Spleen (tissue), 13 donors: ENCODE results near the gene TRAF3IP3. TPM values are rescaled to one million over a fixed set of nuclear protein-coding genes. Genes with fewer than 3 reads are reported as not detected.

Source experiments
- DNase-seq: peaks from one replicate; pipeline ENCODE4 v3.0.0-alpha.2; 2020
- H3K27ac ChIP-seq, 8 donors: fragments of 200-600 bp; sonication (generic) in 7 of 8; 1 replicate in 4 of 8; 2 replicates in 4 of 8; pipeline versions ENCODE4 v1.5.0 to v1.8.0; 2016 to 2021; ENCODE audit warnings: inconsistent platforms in 4 of 8, mild to moderate bottlenecking in 4 of 8, moderate library complexity in 1 of 8
- H3K27me3 ChIP-seq, 7 donors: fragments of 200-600 bp; sonication (generic) in 6 of 7; replicated peaks in 1 of 7; 1 replicate in 4 of 7; 2 replicates in 3 of 7; pipeline versions ENCODE4 v1.5.0 to v1.8.0; 2016 to 2021; ENCODE audit warnings: inconsistent platforms in 3 of 7, mild to moderate bottlenecking in 1 of 7
- H3K36me3 ChIP-seq, 6 donors: fragments of 200-600 bp; sonication (generic) in 5 of 6; 1 replicate in 4 of 6; 2 replicates in 2 of 6; pipeline versions ENCODE4 v1.5.0 to v1.8.0; 2016 to 2021; ENCODE audit warnings: inconsistent platforms in 2 of 6
- H3K4me1 ChIP-seq, 6 donors: fragments of 200-600 bp; sonication (generic) in 5 of 6; 1 replicate in 3 of 6; 2 replicates in 3 of 6; pipeline versions ENCODE4 v1.5.0 to v1.8.0; 2016 to 2021; ENCODE audit warnings: inconsistent platforms in 3 of 6
- H3K4me3 ChIP-seq, 8 donors: fragments of 200-600 bp; sonication (generic) in 7 of 8; 1 replicate in 4 of 8; 2 replicates in 4 of 8; pipeline versions ENCODE4 v1.5.0 to v1.8.0; 2016 to 2021; ENCODE audit warnings: inconsistent platforms in 4 of 8, mild to moderate bottlenecking in 4 of 8, moderate library complexity in 2 of 8
- H3K9me3 ChIP-seq, 8 donors: fragments of 200-600 bp; sonication (generic) in 7 of 8; 1 replicate in 4 of 8; 2 replicates in 4 of 8; pipeline versions ENCODE4 v1.5.0 to v1.8.0; 2016 to 2021; ENCODE audit warnings: inconsistent platforms in 4 of 8
- POLR2A ChIP-seq, 3 donors: fragments of 450-650 bp; IDR thresholded peaks; one replicate each; pipeline ENCODE4 v1.5.1; 2017; ENCODE audit warnings: antibody characterized with exemption in 3 of 3, mild to moderate bottlenecking in 1 of 3
- POLR2AphosphoS5 ChIP-seq, 3 donors: sonication (generic); formaldehyde crosslinking; IDR thresholded peaks; one replicate each; pipeline ENCODE4 v1.5.1; 2017; ENCODE audit warnings: antibody characterized with exemption in 3 of 3
- WGBS, 5 donors: extraction: QIAGEN DNeasy Blood & Tissue Kit in 3 of 5; methylation state at CpG; one replicate each; pipeline versions ENCODE4 v1.1.5 to v1.1.7; 2013 to 2018; 5-methylcytosine and 5-hydroxymethylcytosine counted together
- intact Hi-C: fragments of 100-400 bp; cut with DNase I; formaldehyde crosslinking; loops from one replicate; pipeline ENCODE4 v1.15.0; 2023; ENCODE audit warnings: low total_unique reads
- long read RNA-seq, 2 donors: transcript quantifications; one replicate each; lab custom pipeline, GENCODE V29; 2026
- polyA plus RNA-seq, 3 donors: library from polyadenylated mRNA; stranded (reverse); fragments of 200-250 nt; gene quantifications; one replicate each; pipeline ENCODE4 v1.2.1, GENCODE V29; 2013
- total RNA-seq, 7 donors: library from RNA; depleted of rRNA in 3 of 7; stranded (reverse); fragments of >200 nt in 3 of 7; fragmentation: NEBNext Ultra II Directional in 4 of 7; extraction: Animal tissue kit (Norgen Biotek cat#: 25700) in 4 of 7; gene quantifications; one replicate each; pipeline versions ENCODE4 v1.1.0 to v1.2.1, GENCODE V29; 2016 to 2021
- TF ChIP-seq, protein P1 (sequence below), 11 experiments: fragments of 200-600 bp in 7 of 11; fragments of 450-650 bp in 4 of 11; sonication (generic) in 4 of 11; IDR thresholded peaks in 8 of 11; conservative IDR thresholded peaks in 3 of 11; 1 replicate in 7 of 11; 2 replicates in 4 of 11; pipeline versions ENCODE4 v1.4.0 to v1.8.0; 2016 to 2021; ENCODE audit warnings: antibody characterized with exemption in 11 of 11, inconsistent platforms in 4 of 11, mild to moderate bottlenecking in 1 of 11
- donor health status: healthy with polysubstance abuse.
- donor health status: DM: no; HTN: no; CAD: no; lungs with moderate emphysema.
- donor health status: DM: no; HTN: no; CAD: no.
- donor health status: Bipolar disorder and iron deficiency.
- donor health status: healthy.
- donor health status: DM: no; HTN: no; CAD: no.
- donor health status: DM: yes; HTN: yes; CAD: no.

The TRAF3IP3 gene
- total RNA-seq (100 to 1,000 TPM in 4 of 7 donors, 10 to 100 TPM in 3; 97.7 to 134 (median 109) TPM), polyA plus RNA-seq (100 to 1,000 TPM in 2 of 3 donors, 10 to 100 TPM in 1; 95.4 to 189 (median 107) TPM)
- long read RNA-seq, donor 1, partial matches to known transcripts: 7 of 8 reads
- long read RNA-seq, donor 1, other reads (novel, unspliced or antisense): 0 of 8 reads
- long read RNA-seq, donor 2, partial matches to known transcripts: 0 of 1 reads
- long read RNA-seq, donor 2, other reads (novel, unspliced or antisense): 0 of 1 reads

DNA sequence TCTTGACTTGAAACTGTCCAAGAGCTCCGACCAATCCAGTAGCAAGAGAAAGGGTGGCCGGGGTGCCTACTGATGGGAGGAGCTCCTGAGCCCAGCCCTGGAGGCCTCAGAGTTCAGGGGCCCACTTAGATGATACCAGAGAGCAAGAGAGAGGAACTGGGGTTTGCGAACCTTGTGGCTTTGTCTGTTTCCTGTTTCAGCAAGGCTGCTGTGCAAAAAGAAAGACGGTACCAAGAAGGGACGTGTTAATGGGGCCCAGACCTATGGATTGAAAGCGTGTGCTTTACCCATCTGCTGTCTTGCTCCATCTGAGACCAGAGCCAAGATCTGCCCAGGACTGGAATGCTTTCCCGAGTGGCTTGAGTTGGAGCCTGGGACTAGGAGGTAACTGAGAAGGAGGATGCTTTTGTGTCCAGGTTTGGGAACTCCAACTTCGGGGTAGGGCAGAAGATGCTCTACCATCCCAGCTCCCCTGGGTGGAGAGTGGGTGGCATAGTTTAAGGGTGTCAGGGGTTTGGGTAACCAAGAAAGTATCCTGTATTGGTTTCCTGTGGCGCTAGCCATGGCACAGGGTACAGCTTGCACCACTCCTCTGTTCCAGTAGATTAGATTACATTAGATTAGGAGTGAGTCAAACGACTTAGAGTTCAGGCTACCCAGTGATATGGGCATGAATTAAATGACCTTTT is at the start of gene TRAF3IP3:
Gene TRAF3IP3, plus strand, starts transcription at position 128 of the 689 bp plus-strand sequence. CDS start 3,987 bp downstream, outside the sequence.
- DNase-seq: peak; percentile 92
- H3K27ac ChIP-seq: peak within 1 kb of the TSS; percentile 79 to 97 (median 90)
- peaks cover 0 to 28% (median 18%) of the 10 kb centered on the region in 6 donors for H3K36me3 ChIP-seq
- H3K9me3 ChIP-seq: no peaks in the 10 kb centered on the region
- 19 to 39% (median 22%) methylated on average over 10 of the region's 10 CpGs for WGBS, 5 donors
- H3K4me1 ChIP-seq: peaks cover 41 to 94% (median 70%) of the 10 kb centered on the region in 6 donors
- no peaks in the 10 kb centered on the region for H3K27me3 ChIP-seq
- TF ChIP-seq POLR2AphosphoS5 (IDR thresholded peaks at IDR 0.05): peak in 2 of 3 donors; percentile 61 to 82
- TF ChIP-seq POLR2A (IDR thresholded peaks at IDR 0.05): no peak
- intact Hi-C loops: no loop called here
- H3K4me3 ChIP-seq: peak within 1 kb of the TSS; percentile 37 to 82 (median 52)

DNA sequence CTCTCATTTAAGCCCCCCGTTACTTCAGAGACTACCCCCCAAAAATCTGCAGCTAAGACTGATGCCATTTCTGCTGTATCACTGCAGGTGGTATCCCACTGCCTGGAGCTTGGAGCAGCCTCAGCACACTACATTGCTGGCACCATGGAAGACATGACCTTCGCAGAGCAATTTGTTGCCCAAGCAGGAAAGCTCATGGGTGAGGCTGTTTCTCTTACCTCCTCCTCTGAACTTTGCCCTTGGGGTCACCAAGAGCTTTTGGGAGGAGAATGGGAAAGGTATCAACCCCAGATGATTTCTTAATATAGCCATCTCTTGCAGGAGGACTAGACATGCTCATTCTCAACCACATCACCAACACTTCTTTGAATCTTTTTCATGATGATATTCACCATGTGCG is 49.2 kb upstream of the TRAF3IP3 start:
- H3K27ac ChIP-seq: no peak overlapping the region
- intact Hi-C loops: no loop called here
- H3K36me3 ChIP-seq: no peaks in the 10 kb centered on the region
- H3K4me3 ChIP-seq: no peak overlapping the region
- no peak for DNase-seq
- WGBS, 5 donors: 88 to 100% (median 94%) methylated on average over 3 of the region's 3 CpGs
- H3K4me1 ChIP-seq: peaks cover 0 to 9% (median 4%) of the 10 kb centered on the region in 6 donors
- TF ChIP-seq, protein P1, sequence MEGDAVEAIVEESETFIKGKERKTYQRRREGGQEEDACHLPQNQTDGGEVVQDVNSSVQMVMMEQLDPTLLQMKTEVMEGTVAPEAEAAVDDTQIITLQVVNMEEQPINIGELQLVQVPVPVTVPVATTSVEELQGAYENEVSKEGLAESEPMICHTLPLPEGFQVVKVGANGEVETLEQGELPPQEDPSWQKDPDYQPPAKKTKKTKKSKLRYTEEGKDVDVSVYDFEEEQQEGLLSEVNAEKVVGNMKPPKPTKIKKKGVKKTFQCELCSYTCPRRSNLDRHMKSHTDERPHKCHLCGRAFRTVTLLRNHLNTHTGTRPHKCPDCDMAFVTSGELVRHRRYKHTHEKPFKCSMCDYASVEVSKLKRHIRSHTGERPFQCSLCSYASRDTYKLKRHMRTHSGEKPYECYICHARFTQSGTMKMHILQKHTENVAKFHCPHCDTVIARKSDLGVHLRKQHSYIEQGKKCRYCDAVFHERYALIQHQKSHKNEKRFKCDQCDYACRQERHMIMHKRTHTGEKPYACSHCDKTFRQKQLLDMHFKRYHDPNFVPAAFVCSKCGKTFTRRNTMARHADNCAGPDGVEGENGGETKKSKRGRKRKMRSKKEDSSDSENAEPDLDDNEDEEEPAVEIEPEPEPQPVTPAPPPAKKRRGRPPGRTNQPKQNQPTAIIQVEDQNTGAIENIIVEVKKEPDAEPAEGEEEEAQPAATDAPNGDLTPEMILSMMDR (IDR thresholded peaks at IDR 0.05 in 8 of 11, conservative IDR thresholded peaks at IDR 0.05 in 3 of 11): no peak
- no peak for TF ChIP-seq POLR2A (IDR thresholded peaks at IDR 0.05)
- TF ChIP-seq POLR2AphosphoS5 (IDR thresholded peaks at IDR 0.05): no peak
- no peaks in the 10 kb centered on the region for H3K9me3 ChIP-seq
- H3K27me3 ChIP-seq: no peaks in the 10 kb centered on the region

DNA sequence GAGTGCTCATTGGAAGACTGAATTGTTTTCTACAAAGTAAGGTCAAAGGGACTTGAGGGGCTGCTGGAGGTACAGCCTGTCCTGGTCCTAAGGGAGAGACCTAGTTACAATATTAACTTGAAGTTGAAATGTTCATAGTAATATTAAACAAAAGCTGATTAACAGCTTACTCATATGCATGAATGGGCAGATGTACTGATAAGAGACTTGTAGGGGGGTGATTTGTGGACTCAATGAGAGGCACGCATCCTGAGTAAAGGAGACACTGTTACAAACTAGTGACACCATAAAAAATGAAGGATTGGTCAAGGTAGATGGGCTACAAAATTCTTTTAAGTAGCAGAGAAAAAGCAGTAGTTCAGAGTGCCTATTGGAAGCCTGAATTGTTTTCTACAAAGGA is 48.5 kb upstream of the TRAF3IP3 start:
- Histone ChIP-seq H3K27ac (no peak overlapping the region), H3K9me3 (no peaks in the 10 kb centered on the region), H3K36me3 (no peaks in the 10 kb centered on the region), H3K4me1 (peaks cover 0 to 9% (median 4%) of the 10 kb centered on the region in 6 donors), H3K4me3 (no peak overlapping the region), H3K27me3 (no peaks in the 10 kb centered on the region)
- WGBS, 5 donors: 92 to 98% (median 97%) methylated on average over 1 of the region's 1 CpG
- intact Hi-C loops: no loop called here
- no peak for DNase-seq
- TF ChIP-seq POLR2AphosphoS5 (IDR thresholded peaks at IDR 0.05) (no peak), POLR2A (IDR thresholded peaks at IDR 0.05) (no peak)
- TF ChIP-seq, protein P1 (IDR thresholded peaks at IDR 0.05 in 8 of 11, conservative IDR thresholded peaks at IDR 0.05 in 3 of 11): no peak

DNA sequence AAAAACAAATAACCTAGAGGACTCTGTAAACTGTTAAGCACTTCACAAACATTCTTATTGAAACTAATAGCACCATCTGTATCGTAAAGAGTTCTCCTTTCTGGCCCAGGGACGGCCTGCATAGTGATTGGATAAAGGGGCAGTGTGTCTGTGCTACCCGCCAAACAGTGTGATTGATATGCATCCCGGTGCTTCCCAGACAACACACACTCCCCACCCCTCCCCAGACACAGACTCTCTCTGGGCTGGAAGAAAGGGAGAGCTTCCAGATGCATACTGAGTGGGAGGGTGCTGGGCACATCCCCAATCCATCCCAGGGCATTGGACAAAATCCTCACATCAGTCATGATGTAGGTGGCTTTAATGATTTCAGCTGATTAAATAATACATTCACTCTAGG is 47.6 kb upstream of the TRAF3IP3 start:
- Histone ChIP-seq H3K4me1 (peaks cover 0 to 9% (median 4%) of the 10 kb centered on the region in 6 donors), H3K27ac (no peak overlapping the region), H3K9me3 (no peaks in the 10 kb centered on the region), H3K36me3 (no peaks in the 10 kb centered on the region), H3K27me3 (no peaks in the 10 kb centered on the region), H3K4me3 (no peak overlapping the region)
- 69 to 77% (median 71%) methylated on average over 4 of the region's 4 CpGs for WGBS, 5 donors
- DNase-seq: no peak
- no peak for TF ChIP-seq POLR2A (IDR thresholded peaks at IDR 0.05)
- TF ChIP-seq POLR2AphosphoS5 (IDR thresholded peaks at IDR 0.05): no peak
- TF ChIP-seq, protein P1 (IDR thresholded peaks at IDR 0.05 in 8 of 11, conservative IDR thresholded peaks at IDR 0.05 in 3 of 11): no peak
- intact Hi-C loops: no loop called here
